Peyer's patch (tissue), 4 donors: Measurements from ENCODE around the gene NAT10.

Experiments
- CTCF ChIP-seq, 6 experiments: fragments of 450-650 bp in 4 of 6; fragments of 200-600 bp in 2 of 6; sonication (generic) in 1 of 6; IDR thresholded peaks; one replicate each; pipeline ENCODE4 v1.5.1; 2017 to 2019; ENCODE audit warnings: antibody characterized with exemption in 6 of 6, mild to moderate bottlenecking in 3 of 6, moderate library complexity in 1 of 6
- POLR2A ChIP-seq, 2 donors: fragments of 450-650 bp; IDR thresholded peaks; one replicate each; pipeline ENCODE4 v1.5.1; 2017; ENCODE audit warnings: antibody characterized with exemption in 2 of 2, mild to moderate bottlenecking in 2 of 2, moderate library complexity in 2 of 2

- TF ChIP-seq POLR2A (IDR thresholded peaks at IDR 0.05) (no peak), CTCF (IDR thresholded peaks at IDR 0.05) (no peak)
These were observed 34.7 kb downstream of the NAT10 start for GRCh38 chr11:34140149-34140548.
